Measurements from ENCODE around the gene ANO4.

ANO4 gene

GRCh38 chr12:100820314-100820713, 25.7 kb downstream of the ANO4 start:
- no peak for DNase-seq

GRCh38 chr12:100823963-100824362, 29.4 kb downstream of the ANO4 start:
- no peak for DNase-seq

- DNase-seq: no peak
These were observed 29.9 kb downstream of the ANO4 start for GRCh38 chr12:100824476-100824875.

- DNase-seq: peak; percentile 34
These were observed 31.7 kb downstream of the ANO4 start for GRCh38 chr12:100826323-100826722.

GRCh38 chr12:100827901-100828520, 33.4 kb downstream of the ANO4 start:
- no peak for DNase-seq

- no peak for DNase-seq
These were observed 35.6 kb downstream of the ANO4 start for GRCh38 chr12:100830003-100830795.

GRCh38 chr12:100833282-100833681, 38.7 kb downstream of the ANO4 start:
- no peak for DNase-seq

GRCh38 chr12:100840748-100841147, 46.2 kb downstream of the ANO4 start:
- DNase-seq: no peak

GRCh38 chr12:100842156-100842555, 47.6 kb downstream of the ANO4 start:
- no peak for DNase-seq

- DNase-seq: no peak
These were observed 48.5 kb downstream of the ANO4 start for GRCh38 chr12:100843061-100843460.

GRCh38 chr12:100845095-100845494, 50.5 kb downstream of the ANO4 start:
- DNase-seq: no peak

GRCh38 chr12:100851637-100852036, 57.1 kb downstream of the ANO4 start:
- no peak for DNase-seq

GRCh38 chr12:100857418-100857817, 62.8 kb downstream of the ANO4 start:
- no peak for DNase-seq

GRCh38 chr12:100857971-100858370, 63.4 kb downstream of the ANO4 start:
- DNase-seq: no peak

GRCh38 chr12:100858656-100859055, 64.1 kb downstream of the ANO4 start:
- no peak for DNase-seq

- DNase-seq: no peak
These were observed 64.6 kb downstream of the ANO4 start for GRCh38 chr12:100859063-100859627.

- no peak for DNase-seq
These were observed 66.0 kb downstream of the ANO4 start for GRCh38 chr12:100860611-100861010.

- DNase-seq: no peak
These were observed 68.1 kb downstream of the ANO4 start for GRCh38 chr12:100862676-100863075.

- DNase-seq: no peak
These were observed 69.8 kb downstream of the ANO4 start for GRCh38 chr12:100864366-100864765.

- no peak for DNase-seq
These were observed 73.2 kb downstream of the ANO4 start for GRCh38 chr12:100867639-100868393.

- no peak for DNase-seq
These were observed 73.9 kb downstream of the ANO4 start for GRCh38 chr12:100868487-100868886.

- no peak for DNase-seq
These were observed 76.7 kb downstream of the ANO4 start for GRCh38 chr12:100871195-100871734.

GRCh38 chr12:100875156-100875555, 80.6 kb downstream of the ANO4 start:
- no peak for DNase-seq
